Melanocyte of skin (primary cell): ENCODE measurements around the gene PAIP1. TPM values are rescaled to one million over a fixed set of nuclear protein-coding genes. Genes with fewer than 3 reads are reported as not detected.

Experiments used
- total RNA-seq, 2 donors: library from RNA; depleted of rRNA; stranded (reverse); fragments of >200 nt; gene quantifications; 2 replicates each; pipeline ENCODE4 v1.2.3, GENCODE V29; 2012

PAIP1 gene, protein sequence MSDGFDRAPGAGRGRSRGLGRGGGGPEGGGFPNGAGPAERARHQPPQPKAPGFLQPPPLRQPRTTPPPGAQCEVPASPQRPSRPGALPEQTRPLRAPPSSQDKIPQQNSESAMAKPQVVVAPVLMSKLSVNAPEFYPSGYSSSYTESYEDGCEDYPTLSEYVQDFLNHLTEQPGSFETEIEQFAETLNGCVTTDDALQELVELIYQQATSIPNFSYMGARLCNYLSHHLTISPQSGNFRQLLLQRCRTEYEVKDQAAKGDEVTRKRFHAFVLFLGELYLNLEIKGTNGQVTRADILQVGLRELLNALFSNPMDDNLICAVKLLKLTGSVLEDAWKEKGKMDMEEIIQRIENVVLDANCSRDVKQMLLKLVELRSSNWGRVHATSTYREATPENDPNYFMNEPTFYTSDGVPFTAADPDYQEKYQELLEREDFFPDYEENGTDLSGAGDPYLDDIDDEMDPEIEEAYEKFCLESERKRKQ
- total RNA-seq: 100 to 1,000 TPM; 106 to 119 TPM

DNA sequence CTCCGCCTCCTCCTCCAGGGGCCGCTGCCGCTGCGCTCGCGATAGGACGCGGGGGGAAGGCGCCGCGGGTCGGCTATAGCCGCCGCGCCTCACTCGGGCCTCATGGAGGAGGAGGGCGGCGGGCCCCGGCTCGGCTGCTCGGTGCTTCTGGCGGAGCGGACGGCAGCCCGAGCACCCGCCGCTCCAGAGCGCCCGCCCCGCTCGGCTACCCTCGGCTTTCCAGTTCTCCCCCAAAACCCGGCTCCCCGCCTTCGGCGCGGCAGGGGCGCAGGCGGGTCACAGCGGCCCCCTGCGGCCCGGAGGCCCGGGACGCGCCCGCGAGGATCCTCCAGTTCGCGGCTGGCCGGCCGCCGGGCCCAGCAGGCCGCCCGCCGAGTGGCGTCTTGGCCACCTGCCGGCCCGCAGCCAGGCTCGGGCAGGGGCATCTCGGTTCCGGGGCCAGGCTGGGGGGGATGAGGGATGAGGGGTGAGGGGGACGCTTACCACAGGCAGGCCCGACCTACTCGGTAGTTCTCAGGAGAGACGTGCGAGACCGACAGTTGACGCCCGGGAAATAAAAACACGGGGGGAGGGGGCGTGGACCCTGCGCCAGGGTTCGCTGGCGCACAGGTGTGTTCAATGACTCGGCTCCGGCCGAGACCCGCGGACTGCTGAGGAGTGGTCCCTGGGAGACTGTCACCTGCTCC lies at the start of gene PAIP1:
PAIP1 (minus strand) TSS at position 221 of the 686 bp plus-strand sequence. CDS start 231 bp downstream, outside the sequence.

DNA sequence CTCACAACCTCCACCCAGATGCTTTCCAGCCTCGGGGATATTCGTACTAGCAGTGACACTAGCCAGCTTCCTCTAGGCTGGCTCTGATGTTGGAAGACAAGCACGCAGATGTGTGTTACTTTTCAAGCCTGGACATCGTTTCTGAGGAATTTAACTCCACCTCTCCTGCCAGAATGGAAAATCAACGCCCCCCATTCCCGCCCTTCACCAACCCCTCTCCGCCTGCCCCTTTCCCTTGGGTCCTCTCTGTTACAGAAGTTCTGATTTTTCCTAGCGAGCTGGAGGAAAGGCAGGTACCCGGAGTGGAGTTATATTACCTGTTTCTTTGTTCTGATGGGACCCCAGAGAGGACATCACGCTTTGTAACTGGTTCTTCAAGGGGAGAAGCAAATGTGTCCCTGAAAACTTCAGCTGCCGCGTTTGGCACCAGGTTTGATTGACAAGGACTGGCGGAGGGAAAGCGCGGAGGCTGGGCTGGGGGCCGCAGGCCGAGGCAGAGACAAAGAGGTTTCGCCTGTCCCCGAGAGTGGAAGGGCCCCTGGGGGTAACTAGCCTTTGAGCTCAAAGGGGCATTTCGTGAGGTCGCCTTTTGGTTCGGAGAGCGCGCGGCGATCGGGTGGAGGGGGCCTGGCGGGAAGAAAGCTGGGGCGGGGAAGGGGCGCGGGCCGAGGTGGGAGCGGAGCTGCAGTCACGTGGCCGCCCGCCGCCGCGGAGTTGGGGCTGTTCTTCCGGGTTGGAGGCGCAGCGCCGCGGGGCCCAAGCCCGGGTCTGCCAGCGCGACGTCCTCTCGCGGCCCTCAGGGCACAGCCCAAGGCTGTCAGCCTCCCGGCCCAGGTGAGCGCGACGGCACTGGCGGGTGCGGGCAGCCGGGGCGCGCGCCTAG lies 45.8 kb upstream of the PAIP1 start, which contains the start of gene NNT:
NNT (plus strand) TSS at position 720 of the 883 bp plus-strand sequence. CDS start 6,016 bp downstream, outside the sequence.

DNA sequence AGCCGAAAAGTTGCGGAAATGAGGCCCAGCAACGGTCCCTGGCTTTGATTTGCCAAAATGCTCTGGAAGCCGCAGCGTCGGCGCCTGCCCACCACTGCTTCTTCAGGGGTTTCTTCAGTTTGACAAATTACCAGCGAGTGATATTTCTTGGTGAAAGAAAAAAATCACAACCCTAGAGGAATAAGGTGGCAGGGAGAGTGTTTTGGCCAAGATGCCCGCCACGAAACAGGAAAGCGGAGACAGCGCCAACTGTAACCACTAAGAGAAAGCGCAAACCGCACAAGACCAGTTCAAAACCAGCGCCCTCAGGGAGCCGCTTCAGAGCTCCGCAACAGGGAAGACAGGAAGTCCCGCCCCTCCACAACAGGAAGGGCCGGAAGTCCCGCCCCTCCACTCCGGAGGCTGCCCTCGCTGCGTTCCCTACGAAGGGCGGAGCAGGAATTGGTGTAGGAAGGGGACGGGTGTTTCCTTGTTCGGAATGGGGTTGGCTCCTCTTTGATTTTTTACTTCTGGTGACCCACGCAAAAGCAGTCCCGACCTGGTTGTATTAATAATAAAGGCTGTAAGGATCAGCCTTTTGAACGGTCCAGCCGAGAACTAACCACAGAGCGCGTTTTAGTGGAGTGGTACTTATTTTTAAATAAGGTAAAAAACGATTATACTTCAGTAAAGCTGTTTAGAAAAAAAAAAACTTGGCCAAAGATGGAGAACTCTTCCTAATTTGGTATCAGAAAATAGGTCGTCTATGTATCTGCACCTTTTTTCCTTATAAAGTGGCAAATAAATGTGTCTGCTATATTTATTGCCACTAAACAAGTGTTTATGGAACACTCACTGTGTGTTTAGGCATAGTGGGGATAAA lies 41.8 kb downstream of the PAIP1 start, which contains the start of gene C5orf34:
C5orf34 (minus strand) TSS at position 333 of the 862 bp plus-strand sequence. CDS start 5,809 bp downstream, outside the sequence.

DNA sequence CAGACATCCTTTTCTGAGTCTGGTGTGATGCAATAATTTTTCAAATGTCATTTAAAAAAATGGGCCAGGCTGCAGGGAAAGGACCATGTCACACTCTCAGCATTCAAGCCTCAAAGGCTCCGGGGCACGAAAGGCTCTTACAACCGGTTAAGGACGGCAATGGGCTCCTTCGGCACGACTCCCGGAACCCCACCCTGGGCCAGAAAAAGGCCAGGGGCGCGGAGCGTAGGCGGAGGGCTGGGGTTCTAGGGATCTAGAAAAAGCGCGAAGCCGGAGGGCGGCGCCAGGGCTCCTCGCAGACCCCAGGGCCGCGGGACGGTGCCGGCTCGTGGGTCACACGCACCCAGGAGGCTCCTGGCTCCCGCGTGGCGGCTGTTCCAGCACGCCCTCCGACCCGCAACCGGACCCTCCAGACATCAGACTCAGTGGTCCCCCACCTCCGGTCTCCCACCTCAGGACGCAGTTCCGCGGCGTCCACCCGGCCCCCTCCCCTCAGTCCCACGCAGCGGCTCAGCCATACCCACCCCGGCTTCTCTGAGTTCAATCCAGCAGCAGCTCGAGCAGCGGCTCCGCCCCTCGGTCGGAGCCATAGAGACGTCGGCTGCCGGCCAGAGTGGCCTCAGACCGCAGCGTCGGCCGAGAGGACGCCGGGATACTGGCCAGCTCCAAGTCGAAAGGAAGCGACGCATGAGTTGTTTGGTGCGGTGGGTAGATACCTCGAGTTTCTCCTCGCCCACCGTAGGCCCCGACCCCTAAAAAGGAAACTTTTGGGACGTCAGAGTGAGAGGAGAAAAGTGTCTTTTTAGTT lies 73.4 kb downstream of the PAIP1 start, which contains the start of gene TMEM267:
TMEM267 (minus strand) TSS at position 568 of the 808 bp plus-strand sequence. CDS start 29,896 bp downstream, outside the sequence.

Other genes starting within 250 kb of the PAIP1 start
- gene HMGCS1, start 243.7 kb downstream of the PAIP1 start, total RNA-seq: 100 to 1,000 TPM; 154 to 204 TPM
- 10 to 100 TPM; 11.7 to 29.6 TPM for gene CCL28, start 144.7 kb downstream of the PAIP1 start, total RNA-seq
- 1 to 10 TPM; 7.9 to 8.7 TPM for gene TMEM267, start 73.2 kb downstream of the PAIP1 start, total RNA-seq
- 10 to 100 TPM in 1 of 2 donors, 1 to 10 TPM in 1; 6.5 to 11.3 TPM for gene C5orf34, start 41.9 kb downstream of the PAIP1 start, total RNA-seq
- gene NNT, start 46.1 kb upstream of the PAIP1 start, total RNA-seq: 10 to 100 TPM; 46.5 to 59.6 TPM